ENCODE results near the gene C3. TPM values are rescaled to one million over a fixed set of nuclear protein-coding genes. Genes with fewer than 3 reads are reported as not detected.

Gene C3
- total and polyA plus RNA-seq, 2 experiments from 2014 or later: 5.1 to 17.7 TPM

- no peaks in the 10 kb centered on the region for H3K79me2 ChIP-seq (replicated peaks; ENCODE audit: insufficient read depth)
- no peak overlapping the region for H3K4me3 ChIP-seq
- H2AFZ ChIP-seq: no peak overlapping the region
- Mint-ChIP-seq H3K4me1 (no peaks in the 10 kb centered on the region), H3K27ac (no peak overlapping the region), H3K4me3 (no peak overlapping the region), H3K9me3 (peaks cover 28% of the 10 kb centered on the region), H3K36me3 (ENCODE audit: low read depth) (peaks cover 31% of the 10 kb centered on the region), H3K27me3 (ENCODE audit: insufficient read depth, low read depth, poor library complexity) (peaks cover 7% of the 10 kb centered on the region)
- no peaks in the 10 kb centered on the region for H3K36me3 ChIP-seq (ENCODE audit: insufficient read depth)
- no peaks in the 10 kb centered on the region for H3K27me3 ChIP-seq (ENCODE audit: insufficient read depth)
- TF ChIP-seq ZNF331 (CRISPR knock-in tag; IDR thresholded peaks at IDR 0.05; ENCODE audit: low read depth) (no peak), CTCF (conservative IDR thresholded peaks at IDR 0.05; ENCODE audit: low read depth in 2 of 2) (no peak), POLR2AphosphoS5 (IDR thresholded peaks at IDR 0.05; ENCODE audit: low read depth) (no peak), ETS1 (IDR thresholded peaks at IDR 0.05) (no peak), ZNF114 (CRISPR knock-in tag; IDR thresholded peaks at IDR 0.05) (no peak), CREB1 (CRISPR knock-in tag; IDR thresholded peaks at IDR 0.05; ENCODE audit: low read depth) (no peak), NANOG (IDR thresholded peaks at IDR 0.05; ENCODE audit: borderline replicate concordance) (no peak), ZNF462 (CRISPR knock-in tag; IDR thresholded peaks at IDR 0.05) (no peak), EZH2 (IDR thresholded peaks at IDR 0.05; ENCODE audit: low read depth, unreplicated experiment) (no peak), JUNB (IDR thresholded peaks at IDR 0.05; ENCODE audit: unreplicated experiment) (no peak), REST (IDR thresholded peaks at IDR 0.05; ENCODE audit: unreplicated experiment) (no peak), STAT1 (IDR thresholded peaks at IDR 0.05; ENCODE audit: unreplicated experiment) (no peak), EZH2phosphoT487 (IDR thresholded peaks at IDR 0.05; ENCODE audit: unreplicated experiment) (no peak)
- ATAC-seq (no peak), DNase-seq (ENCODE audit: low spot score) (no peak)
- H3K4me1 ChIP-seq (ENCODE audit: insufficient read depth): no peaks in the 10 kb centered on the region
- no peaks in the 10 kb centered on the region for H3F3A ChIP-seq (replicated peaks; ENCODE audit: low read depth)
- no peaks in the 10 kb centered on the region for H4K20me1 ChIP-seq (replicated peaks; ENCODE audit: insufficient read depth)
- H3K4me2 ChIP-seq: no peak overlapping the region
- no peak overlapping the region for H3K27ac ChIP-seq (ENCODE audit: low read depth)
- no peaks in the 10 kb centered on the region for H3K9me2 ChIP-seq (ENCODE audit: insufficient read depth)
Measured at GRCh38 chr19:6664916-6665315, 55.5 kb downstream of the C3 start.

All from GM23338 (cell line).